Naive thymus-derived CD8-positive, alpha-beta T cell (primary cell): ENCODE measurements around the gene HRH2. TPM values are rescaled to one million over a fixed set of nuclear protein-coding genes. Genes with fewer than 3 reads are reported as not detected.
A peak's percentile ranks its signal among the peaks of the same experiment; 100 is the strongest.

Experiments used
- ATAC-seq, 2 donors: fragments of 150-1000 bp; cut with Tn5 transposase in 1 of 2; sonication (Bioruptor Pico), chemical (Tn5 transposase) in 1 of 2; 1 replicate in 1 of 2; 2 replicates in 1 of 2; pipeline ENCODE4 v1.10.0; 2021; ENCODE audit warnings: mild to moderate bottlenecking in 2 of 2, moderate library complexity in 2 of 2
- POLR2A ChIA-PET: fragments of 350-600 bp; sonication (Branson Sonifier 250); formaldehyde crosslinking; loops from one replicate; lab custom pipeline; 2021; ENCODE audit warnings: antibody characterized with exemption; lab: Charles Lee
- DNase-seq, 10 donors: peaks; one replicate each; pipeline versions ENCODE4 v3.0.0 to v3.0.0-alpha.2; 2020 to 2022
- H3K27ac Mint-ChIP-seq, 10 donors: one replicate each; pipeline ENCODE4 v1.8.0; 2020 to 2022; ENCODE audit warnings: mild to moderate bottlenecking in 10 of 10, mixed read lengths in 10 of 10, moderate library complexity in 4 of 10, inconsistent platforms in 1 of 10
- H3K27me3 Mint-ChIP-seq, 5 donors: one replicate each; pipeline ENCODE4 v1.8.0; 2021 to 2022; ENCODE audit warnings: mixed read lengths in 5 of 5
- H3K36me3 Mint-ChIP-seq, 3 donors: one replicate each; pipeline ENCODE4 v1.8.0; 2020 to 2022; ENCODE audit warnings: mixed read lengths in 3 of 3, mild to moderate bottlenecking in 2 of 3, inconsistent platforms in 1 of 3
- H3K4me1 Mint-ChIP-seq, 4 donors: one replicate each; pipeline ENCODE4 v1.8.0; 2021 to 2022; ENCODE audit warnings: mixed read lengths in 4 of 4
- H3K4me3 Mint-ChIP-seq, 10 donors: one replicate each; pipeline ENCODE4 v1.8.0; 2020 to 2022; ENCODE audit warnings: mild to moderate bottlenecking in 10 of 10, mixed read lengths in 10 of 10, moderate library complexity in 6 of 10, inconsistent platforms in 1 of 10
- H3K9me3 Mint-ChIP-seq, 9 donors: one replicate each; pipeline ENCODE4 v1.8.0; 2020 to 2022; ENCODE audit warnings: mixed read lengths in 9 of 9, mild to moderate bottlenecking in 3 of 9, inconsistent platforms in 1 of 9, moderate library complexity in 1 of 9
- polyA plus RNA-seq, 3 donors: library from polyadenylated mRNA; unstranded; fragments of 300-500 nt; fragmentation: Illumina TruSeq; gene quantifications; one replicate each; pipeline ENCODE4 v1.2.3, GENCODE V29; 2021
- total RNA-seq, 8 experiments: library from RNA in 2 of 8; stranded (reverse) in 2 of 8; gene quantifications; one replicate each; pipeline ENCODE4 v1.2.3 and lab custom pipeline; 2021 to 2026

Gene HRH2
- total and polyA plus RNA-seq, 5 experiments from 2014 or later: 2.0 to 8.6 (median 2.6) TPM

- ATAC-seq (no peak), DNase-seq (no peak)
- Mint-ChIP-seq H3K27ac (no peak overlapping the region), H3K4me1 (peaks cover 1 to 6% (median 3%) of the 10 kb centered on the region in 4 donors), H3K4me3 (no peak overlapping the region), H3K27me3 (peaks cover 1 to 12% (median 5%) of the 10 kb centered on the region in 5 donors), H3K36me3 (no peaks in the 10 kb centered on the region), H3K9me3 (no peaks in the 10 kb centered on the region)
- POLR2A ChIA-PET: interaction anchor here (0.7 kb wide), 1 partner anchor 68 kb away, joined by 3 read pairs; no protein-coding TSS in a partner anchor
Observed at GRCh38 chr5:175724314-175725275, 66.7 kb downstream of the HRH2 start.

- Mint-ChIP-seq H3K9me3 (no peaks in the 10 kb centered on the region), H3K36me3 (no peaks in the 10 kb centered on the region), H3K27me3 (peaks cover 3 to 31% (median 18%) of the 10 kb centered on the region in 5 donors), H3K27ac (no peak overlapping the region), H3K4me1 (peaks cover 5 to 12% (median 8%) of the 10 kb centered on the region in 4 donors), H3K4me3 (no peak overlapping the region)
- DNase-seq (no peak), ATAC-seq (no peak)
- POLR2A ChIA-PET: no interaction called here
Observed at GRCh38 chr5:175728316-175728715, 70.4 kb downstream of the HRH2 start.

GRCh38 chr5:175728885-175729828, 71.3 kb downstream of the HRH2 start:
- H3K9me3 Mint-ChIP-seq: no peaks in the 10 kb centered on the region
- ATAC-seq (peak in 1 of 2 donors; percentile 15), DNase-seq (no peak)
- H3K27ac Mint-ChIP-seq: peak overlapping the region in 1 of 10 donors; percentile 7
- peaks cover 3 to 40% (median 19%) of the 10 kb centered on the region in 5 donors for H3K27me3 Mint-ChIP-seq
- H3K4me3 Mint-ChIP-seq: peak overlapping the region in 1 of 10 donors; percentile 22
- POLR2A ChIA-PET: interaction anchor here (0.6 kb wide), 1 partner anchor 503 kb away, joined by 5 read pairs; no protein-coding TSS in a partner anchor
- H3K36me3 Mint-ChIP-seq: no peaks in the 10 kb centered on the region
- peaks cover 5 to 12% (median 8%) of the 10 kb centered on the region in 4 donors for H3K4me1 Mint-ChIP-seq

- Mint-ChIP-seq H3K27ac (peak overlapping the region in 1 of 10 donors; percentile 2), H3K9me3 (no peaks in the 10 kb centered on the region), H3K27me3 (peaks cover 3 to 44% (median 19%) of the 10 kb centered on the region in 5 donors), H3K36me3 (no peaks in the 10 kb centered on the region), H3K4me1 (peaks cover 5 to 12% (median 8%) of the 10 kb centered on the region in 4 donors), H3K4me3 (peak overlapping the region in 2 of 10 donors; percentile 22 to 56)
- DNase-seq (peak; percentile 82 to 95 (median 90)), ATAC-seq (peak; percentile 94 to 100)
- POLR2A ChIA-PET: interaction anchor here (0.6 kb wide), 1 partner anchor 502 kb away, joined by 5 read pairs; no protein-coding TSS in a partner anchor
Observed at GRCh38 chr5:175729829-175730277, 72.0 kb downstream of the HRH2 start.

- Mint-ChIP-seq H3K36me3 (no peaks in the 10 kb centered on the region), H3K27me3 (peaks cover 3 to 44% (median 19%) of the 10 kb centered on the region in 5 donors), H3K9me3 (no peaks in the 10 kb centered on the region), H3K27ac (no peak overlapping the region), H3K4me3 (no peak overlapping the region), H3K4me1 (peaks cover 5 to 12% (median 8%) of the 10 kb centered on the region in 4 donors)
- no peak for ATAC-seq
- DNase-seq: no peak
- POLR2A ChIA-PET: interaction anchor here (1.0 kb wide), 1 partner anchor 10 kb away, joined by 4 read pairs; no protein-coding TSS in a partner anchor
Observed at GRCh38 chr5:175731172-175731571, 73.3 kb downstream of the HRH2 start.

- POLR2A ChIA-PET: interaction anchor here (0.7 to 1.0 kb wide), 2 partner anchors 10 to 101 kb away, joined by 3 to 4 read pairs; no protein-coding TSS in a partner anchor
Observed at GRCh38 chr5:175731756-175732465, 74.0 kb downstream of the HRH2 start.

GRCh38 chr5:175733017-175733416, 75.1 kb downstream of the HRH2 start:
- no peak for ATAC-seq
- Mint-ChIP-seq H3K9me3 (no peaks in the 10 kb centered on the region), H3K27me3 (peaks cover 3 to 50% (median 28%) of the 10 kb centered on the region in 5 donors), H3K27ac (no peak overlapping the region), H3K4me3 (no peak overlapping the region), H3K4me1 (peaks cover 5 to 12% (median 8%) of the 10 kb centered on the region in 4 donors), H3K36me3 (no peaks in the 10 kb centered on the region)
- POLR2A ChIA-PET: no interaction called here
- no peak for DNase-seq

More at GRCh38 chr5:175731756-175732465, 74.0 kb downstream of the HRH2 start:
- H3K9me3 Mint-ChIP-seq: no peaks in the 10 kb centered on the region
- peaks cover 5 to 12% (median 8%) of the 10 kb centered on the region in 4 donors for H3K4me1 Mint-ChIP-seq
- no peaks in the 10 kb centered on the region for H3K36me3 Mint-ChIP-seq
- H3K27me3 Mint-ChIP-seq: peaks cover 3 to 50% (median 22%) of the 10 kb centered on the region in 5 donors
- no peak for DNase-seq
- ATAC-seq: no peak
- no peak overlapping the region for H3K4me3 Mint-ChIP-seq
- no peak overlapping the region for H3K27ac Mint-ChIP-seq

GRCh38 chr5:175734016-175734415, 76.1 kb downstream of the HRH2 start:
- peaks cover 3 to 47% (median 30%) of the 10 kb centered on the region in 5 donors for H3K27me3 Mint-ChIP-seq
- DNase-seq (no peak), ATAC-seq (no peak)
- H3K36me3 Mint-ChIP-seq: no peaks in the 10 kb centered on the region
- H3K4me1 Mint-ChIP-seq: peaks cover 5 to 12% (median 8%) of the 10 kb centered on the region in 4 donors
- H3K9me3 Mint-ChIP-seq: no peaks in the 10 kb centered on the region
- H3K27ac Mint-ChIP-seq: no peak overlapping the region
- no peak overlapping the region for H3K4me3 Mint-ChIP-seq
- POLR2A ChIA-PET: no interaction called here

- Mint-ChIP-seq H3K9me3 (no peaks in the 10 kb centered on the region), H3K4me3 (no peak overlapping the region), H3K27me3 (peaks cover 3 to 47% (median 29%) of the 10 kb centered on the region in 5 donors), H3K36me3 (no peaks in the 10 kb centered on the region), H3K4me1 (peaks cover 5 to 7% (median 7%) of the 10 kb centered on the region in 4 donors), H3K27ac (no peak overlapping the region)
- POLR2A ChIA-PET: no interaction called here
- DNase-seq (no peak), ATAC-seq (no peak)
Observed at GRCh38 chr5:175734501-175734900, 76.6 kb downstream of the HRH2 start.

- no peaks in the 10 kb centered on the region for H3K9me3 Mint-ChIP-seq
- peaks cover 0 to 51% (median 35%) of the 10 kb centered on the region in 5 donors for H3K27me3 Mint-ChIP-seq
- ATAC-seq (no peak), DNase-seq (no peak)
- H3K27ac Mint-ChIP-seq: no peak overlapping the region
- no peak overlapping the region for H3K4me3 Mint-ChIP-seq
- no peaks in the 10 kb centered on the region for H3K36me3 Mint-ChIP-seq
- H3K4me1 Mint-ChIP-seq: no peaks in the 10 kb centered on the region
- POLR2A ChIA-PET: no interaction called here
Observed at GRCh38 chr5:175735701-175736100, 77.8 kb downstream of the HRH2 start.

GRCh38 chr5:175736652-175737051, 78.8 kb downstream of the HRH2 start:
- Mint-ChIP-seq H3K4me1 (no peaks in the 10 kb centered on the region), H3K27me3 (peaks cover 4 to 61% (median 38%) of the 10 kb centered on the region in 5 donors), H3K4me3 (no peak overlapping the region), H3K36me3 (no peaks in the 10 kb centered on the region), H3K9me3 (no peaks in the 10 kb centered on the region), H3K27ac (no peak overlapping the region)
- no peak for ATAC-seq
- DNase-seq: no peak
- POLR2A ChIA-PET: no interaction called here
